GDM1 (cell line): ENCODE results near the gene TAPBPL.
A peak's percentile ranks its signal among the peaks of the same experiment; 100 is the strongest.
"Not testable (repeated sequence)": the region's sequence is repeated elsewhere in the genome, so short reads cannot be mapped to it uniquely, and the experiment has no call there.

Experiments
- DNase-seq: peaks from one replicate; lab custom pipeline; 2025; lab: John Stamatoyannopoulos, UW

The TAPBPL gene

GRCh38 chr12:6463858-6464257, 12.0 kb downstream of the TAPBPL start:
- DNase-seq: no peak

GRCh38 chr12:6464531-6464930, 12.7 kb downstream of the TAPBPL start:
- DNase-seq: no peak

GRCh38 chr12:6465467-6466183, 13.8 kb downstream of the TAPBPL start:
- peak; percentile 34 for DNase-seq

GRCh38 chr12:6466184-6466573, 14.3 kb downstream of the TAPBPL start:
- no peak for DNase-seq

- not testable (repeated sequence) for DNase-seq
Observed at GRCh38 chr12:6466751-6467150, 14.9 kb downstream of the TAPBPL start.

- DNase-seq: not testable (repeated sequence)
Observed at GRCh38 chr12:6467571-6468282, 15.9 kb downstream of the TAPBPL start.

- DNase-seq: no peak
Observed at GRCh38 chr12:6468283-6468575, 16.4 kb downstream of the TAPBPL start.

GRCh38 chr12:6469092-6469491, 17.2 kb downstream of the TAPBPL start:
- DNase-seq: no peak

GRCh38 chr12:6469609-6470374, 17.9 kb downstream of the TAPBPL start:
- no peak for DNase-seq

GRCh38 chr12:6470375-6471163, 18.7 kb downstream of the TAPBPL start, which contains the start of gene VAMP1:
TSS of gene VAMP1 (minus strand) at chr12:6470677. CDS start at chr12:6470531, 146 bp downstream.
- peak; percentile 95 for DNase-seq

- DNase-seq: no peak
Observed at GRCh38 chr12:6471989-6472360, 20.1 kb downstream of the TAPBPL start.

GRCh38 chr12:6472491-6472890, 20.6 kb downstream of the TAPBPL start:
- no peak for DNase-seq

GRCh38 chr12:6475233-6475975, 23.6 kb downstream of the TAPBPL start:
- DNase-seq: not testable (repeated sequence)

- DNase-seq: no peak
Observed at GRCh38 chr12:6476489-6476888, 24.6 kb downstream of the TAPBPL start.

GRCh38 chr12:6477601-6478377, 25.9 kb downstream of the TAPBPL start:
- DNase-seq: not testable (repeated sequence)

GRCh38 chr12:6478416-6478815, 26.6 kb downstream of the TAPBPL start:
- no peak for DNase-seq

GRCh38 chr12:6488240-6488639, 36.4 kb downstream of the TAPBPL start:
- DNase-seq: no peak

- no peak for DNase-seq
Observed at GRCh38 chr12:6489449-6489848, 37.6 kb downstream of the TAPBPL start.

GRCh38 chr12:6490673-6491072, 38.8 kb downstream of the TAPBPL start:
- not testable (repeated sequence) for DNase-seq

- peak; percentile 91 for DNase-seq
Observed at GRCh38 chr12:6492838-6493496, 41.1 kb downstream of the TAPBPL start, which contains the start of gene MRPL51. TSS of gene MRPL51 (minus strand) at chr12:6493262. CDS start at chr12:6493136, 126 bp downstream.
